ENCODE data around the gene RRP12. TPM values are rescaled to one million over a fixed set of nuclear protein-coding genes. Genes with fewer than 3 reads are reported as not detected.

RRP12 gene
- total and polyA plus RNA-seq, 4 donors = 12.7 to 44.2 (median 21.8) TPM

GRCh38 chr10:97428572-97428981 lies 27.4 kb upstream of the RRP12 start:
- H3K27ac ChIP-seq (ENCODE audit: low read depth in 1 of 2, low read length in 1 of 2) = peak overlapping the region; percentile 35 to 45
- TF ChIP-seq, protein P1, sequence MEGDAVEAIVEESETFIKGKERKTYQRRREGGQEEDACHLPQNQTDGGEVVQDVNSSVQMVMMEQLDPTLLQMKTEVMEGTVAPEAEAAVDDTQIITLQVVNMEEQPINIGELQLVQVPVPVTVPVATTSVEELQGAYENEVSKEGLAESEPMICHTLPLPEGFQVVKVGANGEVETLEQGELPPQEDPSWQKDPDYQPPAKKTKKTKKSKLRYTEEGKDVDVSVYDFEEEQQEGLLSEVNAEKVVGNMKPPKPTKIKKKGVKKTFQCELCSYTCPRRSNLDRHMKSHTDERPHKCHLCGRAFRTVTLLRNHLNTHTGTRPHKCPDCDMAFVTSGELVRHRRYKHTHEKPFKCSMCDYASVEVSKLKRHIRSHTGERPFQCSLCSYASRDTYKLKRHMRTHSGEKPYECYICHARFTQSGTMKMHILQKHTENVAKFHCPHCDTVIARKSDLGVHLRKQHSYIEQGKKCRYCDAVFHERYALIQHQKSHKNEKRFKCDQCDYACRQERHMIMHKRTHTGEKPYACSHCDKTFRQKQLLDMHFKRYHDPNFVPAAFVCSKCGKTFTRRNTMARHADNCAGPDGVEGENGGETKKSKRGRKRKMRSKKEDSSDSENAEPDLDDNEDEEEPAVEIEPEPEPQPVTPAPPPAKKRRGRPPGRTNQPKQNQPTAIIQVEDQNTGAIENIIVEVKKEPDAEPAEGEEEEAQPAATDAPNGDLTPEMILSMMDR (IDR thresholded peaks at IDR 0.05; ENCODE audit: control extremely low read depth, extremely low read depth) = no peak
- DNase-seq (no peak), ATAC-seq (ENCODE audit: insufficient read depth, low FRiP score) (no peak)
- peaks cover 13 to 21% (median 14%) of the 10 kb centered on the region in 4 donors for H3K36me3 ChIP-seq (ENCODE audit: control insufficient read depth in 4 of 4, insufficient read depth in 4 of 4, low read length in 4 of 4)
- peaks cover 7 to 16% (median 13%) of the 10 kb centered on the region in 5 donors for H3K4me1 ChIP-seq (ENCODE audit: control insufficient read depth in 5 of 5, insufficient read depth in 5 of 5, low read length in 5 of 5)
- WGBS, 2 donors = 38 to 53% methylated on average over 4 of the region's 4 CpGs
- H3K4me3 ChIP-seq = no peak overlapping the region
- peak overlapping the region in 1 of 2 donors; percentile 2 for H3K9ac ChIP-seq (ENCODE audit: insufficient read depth in 1 of 2, low read length in 2 of 2)
- no peaks in the 10 kb centered on the region for H3K9me3 ChIP-seq (ENCODE audit: control insufficient read depth in 4 of 4, insufficient read depth in 3 of 4, low read length in 3 of 4)
- no peaks in the 10 kb centered on the region for H3K27me3 ChIP-seq (ENCODE audit: control insufficient read depth in 3 of 3, insufficient read depth in 3 of 3, low read length in 2 of 3)

DNA sequence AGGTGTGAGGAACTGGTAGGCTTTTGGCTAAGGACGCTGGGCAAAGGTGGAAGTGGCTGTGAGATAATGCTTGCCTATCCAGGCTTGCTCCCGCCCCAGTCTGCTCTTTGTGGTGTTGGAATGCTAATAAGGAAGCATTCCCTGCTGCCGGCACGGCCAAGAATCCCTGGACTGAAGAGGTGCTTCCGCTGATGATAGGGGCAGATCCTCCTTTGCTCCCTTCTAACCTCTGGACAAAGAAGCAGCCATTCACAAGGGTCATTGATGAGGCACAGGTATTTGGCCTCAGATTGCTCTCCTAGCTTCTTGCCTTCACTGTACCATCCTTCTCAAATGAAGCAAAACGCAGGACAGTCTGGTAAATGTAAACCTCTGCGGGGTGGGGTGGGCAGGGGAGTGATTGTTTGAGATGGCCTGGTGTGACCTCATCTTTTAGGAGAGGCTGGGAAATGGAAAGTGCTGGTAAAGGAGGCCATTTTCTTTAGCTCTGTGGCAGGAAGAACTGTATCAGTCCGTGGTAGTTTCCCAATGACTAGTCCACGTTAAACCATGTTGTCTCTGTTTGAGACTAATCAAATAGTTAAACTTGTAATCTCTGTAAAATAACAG lies 26.5 kb upstream of the RRP12 start:
- Histone ChIP-seq H3K4me1 (ENCODE audit: control insufficient read depth in 5 of 5, insufficient read depth in 5 of 5, low read length in 5 of 5) (peaks cover 7 to 16% (median 13%) of the 10 kb centered on the region in 5 donors), H3K4me3 (peak overlapping the region; percentile 39), H3K27ac (ENCODE audit: low read depth in 1 of 2, low read length in 1 of 2) (peak overlapping the region; percentile 54 to 87), H3K9ac (ENCODE audit: insufficient read depth in 1 of 2, low read length in 2 of 2) (peak overlapping the region; percentile 53 to 86), H3K9me3 (ENCODE audit: control insufficient read depth in 4 of 4, insufficient read depth in 3 of 4, low read length in 3 of 4) (no peaks in the 10 kb centered on the region), H3K27me3 (ENCODE audit: control insufficient read depth in 3 of 3, insufficient read depth in 3 of 3, low read length in 2 of 3) (no peaks in the 10 kb centered on the region), H3K36me3 (ENCODE audit: control insufficient read depth in 4 of 4, insufficient read depth in 4 of 4, low read length in 4 of 4) (peaks cover 9 to 18% (median 11%) of the 10 kb centered on the region in 4 donors)
- DNase-seq (peak in 2 of 3 donors; percentile 40 to 42), ATAC-seq (ENCODE audit: insufficient read depth, low FRiP score) (no peak)
- WGBS, 2 donors = 23 to 37% methylated on average over 9 of the region's 9 CpGs
- TF ChIP-seq, protein P1 (IDR thresholded peaks at IDR 0.05; ENCODE audit: control extremely low read depth, extremely low read depth) = no peak

DNA sequence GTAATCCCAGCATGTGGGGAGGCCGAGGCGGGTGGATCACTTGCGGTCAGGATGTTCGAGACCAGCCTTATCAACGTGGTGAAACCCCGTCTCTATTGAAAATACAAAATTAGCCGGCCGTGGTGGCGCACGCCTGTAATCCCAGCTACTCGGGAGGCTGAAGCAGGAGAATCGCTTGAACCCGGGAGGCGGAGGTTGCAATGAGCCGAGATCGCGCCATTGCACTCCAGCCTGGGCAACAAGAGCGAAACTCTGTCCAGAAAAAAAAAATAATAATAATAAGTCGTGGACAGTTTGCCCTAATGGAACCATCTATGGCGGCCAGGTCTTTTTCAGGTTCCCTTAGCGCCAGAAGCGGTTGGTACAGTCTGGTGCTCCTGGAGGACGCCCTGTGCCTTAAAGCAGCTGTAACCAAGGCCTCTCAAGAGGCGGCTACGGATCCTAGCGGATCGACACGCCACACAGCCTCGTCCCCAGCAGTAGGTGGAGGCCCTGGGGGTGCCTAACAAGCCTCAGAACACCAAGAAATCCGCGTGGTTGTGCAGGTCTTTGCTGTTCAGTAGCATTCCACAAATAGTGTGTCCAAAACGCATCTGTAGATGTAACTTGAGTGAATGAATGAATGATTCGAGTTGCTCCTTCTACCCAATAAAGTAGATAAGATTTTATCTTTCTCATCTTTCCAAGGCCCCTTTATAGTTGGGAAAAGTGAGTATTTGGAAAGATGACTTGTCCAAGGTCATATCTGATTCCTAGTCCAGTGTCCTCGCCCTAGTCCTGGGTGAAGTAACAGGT lies 25.8 kb upstream of the RRP12 start:
- H3K4me3 ChIP-seq = peak overlapping the region; percentile 96
- DNase-seq (peak in 1 of 3 donors; percentile 39), ATAC-seq (ENCODE audit: insufficient read depth, low FRiP score) (no peak)
- H3K4me1 ChIP-seq (ENCODE audit: control insufficient read depth in 5 of 5, insufficient read depth in 5 of 5, low read length in 5 of 5) = peaks cover 7 to 16% (median 13%) of the 10 kb centered on the region in 5 donors
- peak overlapping the region; percentile 83 to 86 for H3K9ac ChIP-seq (ENCODE audit: insufficient read depth in 1 of 2, low read length in 2 of 2)
- no peaks in the 10 kb centered on the region for H3K27me3 ChIP-seq (ENCODE audit: control insufficient read depth in 3 of 3, insufficient read depth in 3 of 3, low read length in 2 of 3)
- H3K36me3 ChIP-seq (ENCODE audit: control insufficient read depth in 4 of 4, insufficient read depth in 4 of 4, low read length in 4 of 4) = peaks cover 9 to 17% (median 10%) of the 10 kb centered on the region in 4 donors
- TF ChIP-seq, protein P1 (IDR thresholded peaks at IDR 0.05; ENCODE audit: control extremely low read depth, extremely low read depth) = no peak
- peak overlapping the region; percentile 87 to 96 for H3K27ac ChIP-seq (ENCODE audit: low read depth in 1 of 2, low read length in 1 of 2)
- 17 to 24% methylated on average over 34 of the region's 34 CpGs for WGBS, 2 donors
- no peaks in the 10 kb centered on the region for H3K9me3 ChIP-seq (ENCODE audit: control insufficient read depth in 4 of 4, insufficient read depth in 3 of 4, low read length in 3 of 4)

Data from lung (tissue), 12 donors.